ENCODE data around the gene SAMD4B.

DNA sequence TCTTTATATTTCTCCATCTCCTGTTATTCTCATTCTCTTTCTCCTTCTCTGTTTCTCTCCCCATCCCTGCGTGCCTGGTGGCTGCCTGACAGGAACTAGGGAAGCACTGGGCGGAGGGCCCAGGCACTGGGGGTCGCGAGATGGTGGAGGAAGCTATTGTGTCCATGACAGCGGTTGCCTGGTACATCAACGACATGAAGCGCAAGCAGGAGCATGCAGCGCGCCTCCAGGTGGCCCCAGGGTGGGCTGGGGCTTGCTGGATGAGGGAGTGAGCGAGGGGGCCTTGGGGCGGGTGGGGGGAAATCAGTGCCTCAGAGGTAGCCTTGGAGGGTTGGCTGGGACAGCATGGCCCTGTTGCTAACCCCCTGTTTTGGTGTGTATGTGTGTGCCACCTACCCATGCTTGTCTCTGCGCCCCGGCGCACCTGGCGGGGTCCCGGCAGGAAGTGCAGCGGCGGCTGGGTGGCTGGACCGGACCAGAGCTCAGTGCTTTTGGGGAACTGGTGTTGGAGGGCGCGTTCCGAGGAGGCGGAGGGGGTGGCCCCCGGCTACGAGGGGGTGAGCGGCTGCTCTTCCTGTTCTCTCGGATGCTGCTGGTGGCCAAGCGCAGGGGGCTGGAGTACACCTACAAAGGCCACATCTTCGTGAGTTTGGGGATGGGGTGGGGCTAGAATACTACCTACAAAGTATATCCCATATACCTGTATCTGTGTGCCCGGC lies 75.4 kb downstream of the SAMD4B start:
- no peak for TF ChIP-seq EZH2 (IDR thresholded peaks at IDR 0.05; ENCODE audit: low read length, unreplicated experiment)
- TF ChIP-seq, protein P1, sequence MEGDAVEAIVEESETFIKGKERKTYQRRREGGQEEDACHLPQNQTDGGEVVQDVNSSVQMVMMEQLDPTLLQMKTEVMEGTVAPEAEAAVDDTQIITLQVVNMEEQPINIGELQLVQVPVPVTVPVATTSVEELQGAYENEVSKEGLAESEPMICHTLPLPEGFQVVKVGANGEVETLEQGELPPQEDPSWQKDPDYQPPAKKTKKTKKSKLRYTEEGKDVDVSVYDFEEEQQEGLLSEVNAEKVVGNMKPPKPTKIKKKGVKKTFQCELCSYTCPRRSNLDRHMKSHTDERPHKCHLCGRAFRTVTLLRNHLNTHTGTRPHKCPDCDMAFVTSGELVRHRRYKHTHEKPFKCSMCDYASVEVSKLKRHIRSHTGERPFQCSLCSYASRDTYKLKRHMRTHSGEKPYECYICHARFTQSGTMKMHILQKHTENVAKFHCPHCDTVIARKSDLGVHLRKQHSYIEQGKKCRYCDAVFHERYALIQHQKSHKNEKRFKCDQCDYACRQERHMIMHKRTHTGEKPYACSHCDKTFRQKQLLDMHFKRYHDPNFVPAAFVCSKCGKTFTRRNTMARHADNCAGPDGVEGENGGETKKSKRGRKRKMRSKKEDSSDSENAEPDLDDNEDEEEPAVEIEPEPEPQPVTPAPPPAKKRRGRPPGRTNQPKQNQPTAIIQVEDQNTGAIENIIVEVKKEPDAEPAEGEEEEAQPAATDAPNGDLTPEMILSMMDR (conservative IDR thresholded peaks at IDR 0.05; ENCODE audit: low read depth, low read length): no peak
- TF ChIP-seq EZH2phosphoT487 (IDR thresholded peaks at IDR 0.05; ENCODE audit: borderline replicate concordance, low read length): no peak

Measured in PC-3 (cell line).